GM23248 (cell line): ENCODE results near the gene PHOSPHO2.

Source experiments
- EZH2 ChIP-seq: fragments of 200-600 bp; sonication (generic); IDR thresholded peaks from 2 replicates; pipeline ENCODE4 v1.6.1; 2018; ENCODE audit warnings: antibody characterized with exemption, mild to moderate bottlenecking; ENCODE audit not compliant: insufficient read depth, poor library complexity, severe bottlenecking
- EZH2phosphoT487 ChIP-seq: fragments of 200-600 bp; sonication (generic); IDR thresholded peaks from 2 replicates; pipeline ENCODE4 v1.6.1; 2018; ENCODE audit warnings: antibody characterized with exemption, moderate library complexity, mild to moderate bottlenecking, low read depth; ENCODE audit not compliant: insufficient read depth

- no peak for TF ChIP-seq EZH2phosphoT487
- no peak for TF ChIP-seq EZH2
These were observed 13.4 kb downstream of the PHOSPHO2 start for GRCh38 chr2:169707626-169708025.
